Suprapubic skin (tissue), 4 donors: ENCODE results near the gene BUB3. TPM values are rescaled to one million over a fixed set of nuclear protein-coding genes. Genes with fewer than 3 reads are reported as not detected.

Source experiments
- DNase-seq, 2 donors: peaks; one replicate each; pipeline ENCODE4 v3.0.0-alpha.2; 2019; ENCODE audit warnings: low spot score in 2 of 2
- H3K27ac ChIP-seq: fragments of 200-600 bp; sonication (generic); one replicate; pipeline ENCODE4 v1.5.1; 2019
- H3K27me3 ChIP-seq: fragments of 200-600 bp; sonication (generic); one replicate; pipeline ENCODE4 v1.5.1; 2019
- H3K36me3 ChIP-seq: fragments of 200-600 bp; sonication (generic); one replicate; pipeline ENCODE4 v1.5.1; 2019
- H3K4me1 ChIP-seq: fragments of 200-600 bp; sonication (generic); one replicate; pipeline ENCODE4 v1.5.1; 2019
- H3K4me3 ChIP-seq: fragments of 200-600 bp; sonication (generic); one replicate; pipeline ENCODE4 v1.5.1; 2019; ENCODE audit warnings: mild to moderate bottlenecking
- H3K9me3 ChIP-seq: fragments of 200-600 bp; sonication (generic); one replicate; pipeline ENCODE4 v1.5.1; 2019
- CTCF ChIP-seq, 2 donors: fragments of 200-600 bp in 1 of 2; fragments of 450-650 bp in 1 of 2; sonication (generic) in 1 of 2; IDR thresholded peaks; one replicate each; pipeline ENCODE4 v1.5.1; 2016 to 2019; ENCODE audit warnings: antibody characterized with exemption in 2 of 2, mild to moderate bottlenecking in 1 of 2, moderate library complexity in 1 of 2
- EP300 ChIP-seq: sonication (generic); formaldehyde crosslinking; IDR thresholded peaks from one replicate; pipeline ENCODE4 v1.6.1; 2017; ENCODE audit warnings: antibody characterized with exemption
- POLR2A ChIP-seq, 2 donors: fragments of 450-650 bp; IDR thresholded peaks; one replicate each; pipeline ENCODE4 v1.6.1; 2017; ENCODE audit warnings: antibody characterized with exemption in 2 of 2, mild to moderate bottlenecking in 2 of 2, moderate library complexity in 2 of 2
- POLR2AphosphoS5 ChIP-seq, 3 donors: sonication (generic); formaldehyde crosslinking; IDR thresholded peaks; one replicate each; pipeline ENCODE4 v1.6.1; 2017; ENCODE audit warnings: antibody characterized with exemption in 3 of 3
- WGBS: methylation state at CpG from one replicate; pipeline ENCODE4 v1.1.5; 2018; 5-methylcytosine and 5-hydroxymethylcytosine counted together
- total RNA-seq, 4 donors: library from RNA; depleted of rRNA; stranded (reverse); fragments of >200 nt; gene quantifications; one replicate each; pipeline ENCODE4 v1.1.0, GENCODE V29; 2016

Gene BUB3
- total RNA-seq: 100 to 1,000 TPM in 1 of 4 donors, 10 to 100 TPM in 3; 87.3 to 134 (median 91.3) TPM

- Histone ChIP-seq H3K9me3 (no peaks in the 10 kb centered on the region), H3K27ac (peak within 1 kb of the TSS; percentile 85), H3K4me1 (peaks cover 35% of the 10 kb centered on the region), H3K27me3 (peaks cover 44% of the 10 kb centered on the region), H3K4me3 (peak within 1 kb of the TSS; percentile 92), H3K36me3 (peaks cover 21% of the 10 kb centered on the region)
- WGBS: 0% methylated on average over 22 of the region's 50 CpGs
- TF ChIP-seq POLR2AphosphoS5 (IDR thresholded peaks at IDR 0.05) (peak in 2 of 3 donors; percentile 17 to 71), CTCF (IDR thresholded peaks at IDR 0.05) (peak in 1 of 2 donors; percentile 27), POLR2A (IDR thresholded peaks at IDR 0.05) (peak; percentile 56 to 62), EP300 (no peak)
- DNase-seq: peak; percentile 99
These were observed at the start of gene BUB3 for GRCh38 chr10:123154092-123154710. TSS of gene BUB3 (plus strand) at chr10:123154402. CDS start at chr10:123154918, 516 bp downstream.

GRCh38 chr10:123109466-123109865 lies 44.7 kb upstream of the BUB3 start:
- H3K4me1 ChIP-seq: no peaks in the 10 kb centered on the region
- no peaks in the 10 kb centered on the region for H3K9me3 ChIP-seq
- TF ChIP-seq POLR2AphosphoS5 (IDR thresholded peaks at IDR 0.05) (no peak), EP300 (no peak), CTCF (IDR thresholded peaks at IDR 0.05) (no peak), POLR2A (IDR thresholded peaks at IDR 0.05) (no peak)
- H3K27me3 ChIP-seq: peaks cover 26% of the 10 kb centered on the region
- no peak overlapping the region for H3K27ac ChIP-seq
- DNase-seq: no peak
- H3K36me3 ChIP-seq: no peaks in the 10 kb centered on the region
- 51% methylated on average over 6 of the region's 7 CpGs for WGBS
- no peak overlapping the region for H3K4me3 ChIP-seq

- TF ChIP-seq EP300: no peak
- H3K4me3 ChIP-seq: no peak overlapping the region
- H3K27ac ChIP-seq: no peak overlapping the region
- peaks cover 56% of the 10 kb centered on the region for H3K27me3 ChIP-seq
- H3K4me1 ChIP-seq: no peaks in the 10 kb centered on the region
- 7% methylated on average over 25 of the region's 26 CpGs for WGBS
- H3K9me3 ChIP-seq: no peaks in the 10 kb centered on the region
- DNase-seq: no peak
- H3K36me3 ChIP-seq: no peaks in the 10 kb centered on the region
These were observed 36.4 kb upstream of the BUB3 start for GRCh38 chr10:123117644-123118417.

- no peaks in the 10 kb centered on the region for H3K4me1 ChIP-seq
- no peak overlapping the region for H3K4me3 ChIP-seq
- DNase-seq: no peak
- H3K27ac ChIP-seq: no peak overlapping the region
- H3K9me3 ChIP-seq: no peaks in the 10 kb centered on the region
- no peaks in the 10 kb centered on the region for H3K36me3 ChIP-seq
- 83% methylated on average over 4 of the region's 8 CpGs for WGBS
- no peak for TF ChIP-seq EP300
- no peak for TF ChIP-seq POLR2AphosphoS5 (IDR thresholded peaks at IDR 0.05)
- TF ChIP-seq POLR2A (IDR thresholded peaks at IDR 0.05): no peak
- no peak for TF ChIP-seq CTCF (IDR thresholded peaks at IDR 0.05)
- peaks cover 60% of the 10 kb centered on the region for H3K27me3 ChIP-seq
These were observed 35.1 kb upstream of the BUB3 start for GRCh38 chr10:123119081-123119480.

- H3K9me3 ChIP-seq: no peaks in the 10 kb centered on the region
- TF ChIP-seq EP300 (no peak), CTCF (IDR thresholded peaks at IDR 0.05) (no peak), POLR2AphosphoS5 (IDR thresholded peaks at IDR 0.05) (no peak), POLR2A (IDR thresholded peaks at IDR 0.05) (no peak)
- 74% methylated on average over 5 of the region's 5 CpGs for WGBS
- H3K4me3 ChIP-seq: no peak overlapping the region
- H3K27me3 ChIP-seq: peaks cover 91% of the 10 kb centered on the region
- no peak overlapping the region for H3K27ac ChIP-seq
- no peaks in the 10 kb centered on the region for H3K36me3 ChIP-seq
- no peaks in the 10 kb centered on the region for H3K4me1 ChIP-seq
- no peak for DNase-seq
These were observed 28.0 kb upstream of the BUB3 start for GRCh38 chr10:123126246-123126645.
